Stimulated activated CD4-positive, alpha-beta T cell treated with anti-CD3 and anti-CD28 coated beads, Interleukin-1b, Interleukin-23, amount 100 ng/mL, for 24 hours (primary cell): ENCODE data around the gene ZNF70.

Experiments
- DNase-seq, 4 experiments: peaks; one replicate each; pipeline ENCODE4 v3.0.0-alpha.2; 2020; ENCODE audit warnings: low read depth in 4 of 4, low spot score in 1 of 4

ZNF70 gene

GRCh38 chr22:23750714-23751440 lies at the start of gene ZNF70:
TSS of gene ZNF70 (minus strand) at chr22:23751112. CDS start at chr22:23745140, 5,972 bp downstream.
- DNase-seq: peak; percentile 45 to 80 (median 64)

DNA sequence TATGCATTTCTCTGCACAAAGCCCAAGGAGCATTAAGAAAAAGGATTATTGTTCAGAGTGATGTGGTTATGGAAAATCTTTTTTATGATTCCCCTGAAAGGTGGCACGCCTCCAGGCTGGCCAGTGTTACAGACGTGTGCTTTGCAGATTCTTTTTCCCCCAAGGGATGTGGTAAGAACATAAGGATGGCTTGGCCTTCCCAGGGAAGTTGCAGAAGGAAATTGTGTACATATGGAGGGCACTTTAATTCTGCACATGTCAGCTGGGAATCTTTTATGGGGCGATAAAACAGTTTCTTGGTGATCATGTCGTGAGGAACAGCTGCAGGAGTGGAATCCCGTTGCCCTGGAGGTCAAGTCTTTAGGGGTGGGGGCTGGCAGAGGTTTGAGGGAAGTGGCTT lies 45.5 kb upstream of the ZNF70 start:
- DNase-seq: no peak

- no peak for DNase-seq
These were observed 42.4 kb upstream of the ZNF70 start for GRCh38 chr22:23793326-23793725.

GRCh38 chr22:23791738-23792645 lies 41.1 kb upstream of the ZNF70 start:
- no peak for DNase-seq

- no peak for DNase-seq
These were observed 40.2 kb upstream of the ZNF70 start for GRCh38 chr22:23790819-23791737.

DNA sequence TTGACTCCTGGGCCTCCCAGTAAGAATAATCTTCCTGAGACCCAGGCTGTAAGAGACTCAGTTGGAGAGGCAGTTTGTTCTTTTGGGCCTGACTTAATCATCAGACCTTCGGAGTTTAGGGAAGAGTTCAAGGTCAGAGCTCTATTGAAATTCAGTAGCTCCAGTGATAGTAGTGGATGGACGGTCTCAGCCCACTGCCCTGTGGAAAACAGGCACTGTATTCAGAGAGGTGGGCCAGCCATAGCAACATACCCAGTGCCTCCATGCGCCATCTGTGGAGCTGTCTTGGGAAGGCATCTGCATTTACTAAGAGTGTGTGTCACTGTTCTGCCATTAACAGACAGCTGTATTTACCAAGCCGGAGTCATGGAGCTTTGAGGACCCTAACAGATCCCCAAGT lies 38.7 kb upstream of the ZNF70 start:
- no peak for DNase-seq

DNA sequence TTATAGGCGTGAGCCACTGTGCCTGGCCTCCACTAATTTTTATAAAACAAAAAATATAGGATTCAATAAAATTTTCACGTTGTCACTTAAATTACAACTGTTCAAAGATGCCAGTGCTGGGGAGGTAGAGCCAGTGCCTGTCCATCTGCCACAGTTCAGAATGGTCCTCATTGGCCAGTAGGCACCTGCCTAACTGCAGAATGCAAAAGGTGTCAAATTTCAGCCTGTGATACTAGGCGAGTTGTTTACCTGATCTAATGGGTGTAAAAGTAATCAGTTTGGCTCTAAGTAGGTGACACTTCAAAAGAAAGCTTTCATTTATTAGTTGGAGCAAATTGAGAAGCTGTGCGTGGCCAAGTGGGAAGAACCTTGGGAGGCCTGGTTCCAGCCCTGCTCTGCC lies 38.2 kb upstream of the ZNF70 start:
- no peak for DNase-seq

DNA sequence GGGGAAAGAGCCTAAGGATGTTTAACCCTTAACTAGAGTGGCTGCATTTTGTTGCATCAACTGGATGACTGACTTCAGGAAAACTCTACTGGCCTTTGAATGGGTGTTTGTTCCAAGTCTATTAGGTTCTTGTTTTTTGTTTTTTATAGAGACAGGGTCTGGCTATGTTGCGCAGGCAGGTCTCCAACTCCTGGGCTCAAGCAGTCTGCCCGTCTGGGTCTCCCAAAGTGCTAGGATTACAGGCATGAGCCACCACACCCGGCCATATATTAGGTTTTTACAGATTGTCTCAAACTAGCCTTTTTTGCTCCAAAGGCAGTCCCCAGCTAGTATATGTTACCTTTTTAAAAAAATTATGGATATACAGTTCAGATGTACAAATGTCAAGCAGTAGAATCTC lies 37.0 kb upstream of the ZNF70 start:
- DNase-seq: no peak

GRCh38 chr22:23787600-23787896 lies 36.6 kb upstream of the ZNF70 start:
- DNase-seq: no peak

DNA sequence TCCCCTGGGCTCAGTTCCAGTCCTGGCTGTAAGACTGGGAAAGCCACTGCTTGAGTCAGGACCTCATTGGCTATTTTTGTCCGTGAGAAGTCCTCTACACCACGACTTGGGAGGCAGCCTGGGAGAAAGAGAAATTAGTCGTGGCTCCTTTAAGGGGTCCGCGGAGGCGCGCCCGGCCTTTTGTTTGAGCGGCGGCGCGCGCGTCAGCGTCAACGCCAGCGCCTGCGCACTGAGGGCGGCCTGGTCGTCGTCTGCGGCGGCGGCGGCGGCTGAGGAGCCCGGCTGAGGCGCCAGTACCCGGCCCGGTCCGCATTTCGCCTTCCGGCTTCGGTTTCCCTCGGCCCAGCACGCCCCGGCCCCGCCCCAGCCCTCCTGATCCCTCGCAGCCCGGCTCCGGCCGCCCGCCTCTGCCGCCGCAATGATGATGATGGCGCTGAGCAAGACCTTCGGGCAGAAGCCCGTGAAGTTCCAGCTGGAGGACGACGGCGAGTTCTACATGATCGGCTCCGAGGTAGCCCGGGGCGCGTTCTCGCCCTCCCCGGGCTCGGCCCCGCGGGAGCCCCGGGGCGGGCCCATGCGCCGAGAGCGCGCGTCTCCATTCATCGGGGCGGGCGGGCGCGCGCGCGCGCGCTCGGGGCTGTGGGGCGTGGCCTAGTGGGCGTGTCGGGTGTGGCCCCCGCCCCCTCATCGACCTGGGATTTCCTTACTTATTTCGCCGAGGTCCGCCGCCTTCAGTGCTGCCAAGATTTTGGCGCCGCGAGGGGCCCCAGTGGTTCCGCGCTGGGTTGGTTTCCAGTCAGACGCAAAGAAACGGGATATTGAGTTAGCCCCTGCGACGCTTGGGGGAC lies 36.1 kb upstream of the ZNF70 start, which contains the start of gene SMARCB1:
Gene SMARCB1 (plus strand): TSS at position 215 of the 848 bp plus-strand sequence. CDS start 204 bp downstream, at position 419.
- DNase-seq: peak; percentile 78 to 87 (median 82)

DNA sequence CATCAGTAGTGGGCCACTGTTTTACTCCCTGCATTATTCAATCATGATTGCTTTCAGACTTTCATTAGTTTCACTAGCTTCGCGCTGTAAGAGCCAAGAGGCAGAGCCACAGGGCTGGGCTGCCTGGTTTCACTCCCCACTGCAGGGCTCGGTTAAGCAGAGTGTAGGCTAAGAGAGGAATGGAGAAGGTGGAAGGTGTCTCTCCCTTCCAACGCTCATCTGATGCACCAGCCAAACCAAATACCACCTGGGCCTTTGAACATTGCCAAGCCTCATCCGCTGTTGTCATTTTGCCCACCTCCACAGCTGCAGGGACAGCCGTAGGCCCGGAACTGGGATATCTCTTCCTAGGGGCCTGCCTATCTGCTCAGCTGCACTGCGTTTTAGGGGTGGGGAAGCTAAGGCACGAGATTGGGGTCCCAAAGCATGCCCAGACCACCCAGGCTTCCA lies 35.4 kb upstream of the ZNF70 start:
- DNase-seq: no peak

DNA sequence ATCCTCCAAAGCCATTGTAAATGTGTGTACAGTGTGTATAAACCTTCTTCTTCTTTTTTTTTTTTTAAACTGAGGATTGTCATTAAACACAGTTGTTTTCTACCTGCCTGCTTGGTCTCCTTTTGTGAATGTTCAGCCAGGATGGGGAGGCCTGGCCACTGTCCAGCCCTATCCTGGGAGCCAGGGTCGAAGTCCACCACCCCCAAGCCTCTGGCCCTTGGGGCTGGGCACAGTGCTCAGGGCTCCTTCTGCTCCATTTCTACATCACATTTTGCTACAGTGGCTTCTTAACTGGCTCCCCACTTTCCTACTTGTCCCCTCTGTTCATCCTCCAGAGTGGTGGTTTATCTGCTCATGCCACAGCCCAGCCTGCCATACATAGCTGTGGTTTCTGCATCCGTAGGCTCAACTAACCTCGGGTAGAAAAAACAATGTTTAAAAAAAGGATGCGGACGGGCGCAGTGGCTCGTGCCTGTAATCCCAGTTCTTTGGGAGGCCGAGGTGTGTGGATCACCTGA lies 33.4 kb upstream of the ZNF70 start:
- DNase-seq: no peak

DNA sequence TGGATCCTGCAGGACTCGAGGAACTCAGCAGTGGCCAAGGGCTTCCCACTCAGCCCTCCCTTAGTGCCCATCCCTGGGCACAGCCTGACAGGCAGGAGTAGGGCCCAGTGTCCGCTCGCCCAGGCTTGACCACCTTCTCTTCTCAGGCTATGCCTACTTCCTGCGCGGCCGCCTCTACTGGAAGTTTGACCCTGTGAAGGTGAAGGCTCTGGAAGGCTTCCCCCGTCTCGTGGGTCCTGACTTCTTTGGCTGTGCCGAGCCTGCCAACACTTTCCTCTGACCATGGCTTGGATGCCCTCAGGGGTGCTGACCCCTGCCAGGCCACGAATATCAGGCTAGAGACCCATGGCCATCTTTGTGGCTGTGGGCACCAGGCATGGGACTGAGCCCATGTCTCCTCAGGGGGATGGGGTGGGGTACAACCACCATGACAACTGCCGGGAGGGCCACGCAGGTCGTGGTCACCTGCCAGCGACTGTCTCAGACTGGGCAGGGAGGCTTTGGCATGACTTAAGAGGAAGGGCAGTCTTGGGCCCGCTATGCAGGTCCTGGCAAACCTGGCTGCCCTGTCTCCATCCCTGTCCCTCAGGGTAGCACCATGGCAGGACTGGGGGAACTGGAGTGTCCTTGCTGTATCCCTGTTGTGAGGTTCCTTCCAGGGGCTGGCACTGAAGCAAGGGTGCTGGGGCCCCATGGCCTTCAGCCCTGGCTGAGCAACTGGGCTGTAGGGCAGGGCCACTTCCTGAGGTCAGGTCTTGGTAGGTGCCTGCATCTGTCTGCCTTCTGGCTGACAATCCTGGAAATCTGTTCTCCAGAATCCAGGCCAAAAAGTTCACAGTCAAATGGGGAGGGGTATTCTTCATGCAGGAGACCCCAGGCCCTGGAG lies 32.6 kb upstream of the ZNF70 start:
- no peak for DNase-seq

DNA sequence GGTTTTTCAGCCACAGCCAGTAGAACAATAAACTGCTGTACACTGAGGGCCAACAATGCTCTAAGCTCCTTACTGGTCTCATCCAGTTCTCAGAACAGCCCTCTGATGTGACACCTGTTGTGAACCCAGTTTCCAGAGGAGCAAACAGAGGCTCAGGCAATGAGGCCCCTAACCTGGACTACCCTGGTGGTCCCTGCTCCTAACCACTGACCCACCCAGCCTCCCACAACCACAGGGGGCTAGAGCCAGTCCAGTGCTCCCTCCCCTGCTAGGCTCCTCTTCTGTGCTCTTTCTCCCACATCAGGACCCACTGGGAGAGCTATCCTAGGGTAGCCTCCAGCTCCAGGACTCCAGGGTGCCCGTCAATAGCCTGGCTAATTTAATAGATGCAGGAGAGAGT lies 31.8 kb upstream of the ZNF70 start:
- DNase-seq: no peak

- DNase-seq: no peak
These were observed 31.3 kb upstream of the ZNF70 start for GRCh38 chr22:23782252-23782651.

DNA sequence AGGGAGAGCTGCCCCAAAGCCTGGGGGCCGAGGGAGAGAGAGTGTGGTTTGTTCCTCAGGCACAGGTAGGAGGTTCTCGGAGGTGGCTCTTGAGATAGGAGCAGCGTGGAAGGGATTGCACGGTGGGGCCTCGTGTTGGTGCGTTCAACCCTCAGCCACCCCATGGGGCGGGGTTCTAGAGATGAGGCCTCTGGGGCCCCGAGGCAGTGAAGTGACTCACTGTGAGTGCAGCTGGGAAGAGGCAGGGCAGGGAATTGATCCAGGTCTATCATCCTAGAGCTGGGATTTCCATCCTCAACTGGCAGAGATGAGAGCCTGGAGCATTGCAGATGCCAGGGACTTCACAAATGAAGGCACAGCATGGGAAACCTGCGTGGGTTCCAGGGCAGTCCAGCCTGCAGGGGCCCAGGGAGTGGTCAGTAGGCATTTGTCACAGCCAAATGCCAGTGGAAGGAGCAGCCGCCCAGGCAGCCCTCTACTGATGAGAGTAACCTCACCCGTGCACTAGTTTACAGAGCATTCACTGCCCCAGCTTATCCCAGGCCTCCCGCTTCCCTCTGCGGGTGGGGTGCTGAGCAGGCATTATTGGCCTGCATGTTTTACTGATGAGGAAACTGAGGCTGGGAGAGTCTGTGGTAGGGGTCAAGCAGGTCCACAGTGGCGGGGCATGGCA lies 30.7 kb upstream of the ZNF70 start:
- DNase-seq: no peak

DNA sequence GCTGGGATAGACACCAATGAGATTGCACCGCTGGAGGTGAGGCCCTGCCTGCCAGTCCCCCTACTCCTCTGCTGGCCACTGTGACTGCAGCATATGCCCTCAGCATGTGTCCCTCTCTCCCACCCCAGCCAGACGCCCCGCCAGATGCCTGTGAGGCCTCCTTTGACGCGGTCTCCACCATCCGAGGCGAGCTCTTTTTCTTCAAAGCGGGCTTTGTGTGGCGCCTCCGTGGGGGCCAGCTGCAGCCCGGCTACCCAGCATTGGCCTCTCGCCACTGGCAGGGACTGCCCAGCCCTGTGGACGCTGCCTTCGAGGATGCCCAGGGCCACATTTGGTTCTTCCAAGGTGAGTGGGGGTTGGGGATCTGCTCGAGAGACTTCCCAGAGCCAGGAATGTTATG lies 30.2 kb upstream of the ZNF70 start:
- DNase-seq: no peak

DNA sequence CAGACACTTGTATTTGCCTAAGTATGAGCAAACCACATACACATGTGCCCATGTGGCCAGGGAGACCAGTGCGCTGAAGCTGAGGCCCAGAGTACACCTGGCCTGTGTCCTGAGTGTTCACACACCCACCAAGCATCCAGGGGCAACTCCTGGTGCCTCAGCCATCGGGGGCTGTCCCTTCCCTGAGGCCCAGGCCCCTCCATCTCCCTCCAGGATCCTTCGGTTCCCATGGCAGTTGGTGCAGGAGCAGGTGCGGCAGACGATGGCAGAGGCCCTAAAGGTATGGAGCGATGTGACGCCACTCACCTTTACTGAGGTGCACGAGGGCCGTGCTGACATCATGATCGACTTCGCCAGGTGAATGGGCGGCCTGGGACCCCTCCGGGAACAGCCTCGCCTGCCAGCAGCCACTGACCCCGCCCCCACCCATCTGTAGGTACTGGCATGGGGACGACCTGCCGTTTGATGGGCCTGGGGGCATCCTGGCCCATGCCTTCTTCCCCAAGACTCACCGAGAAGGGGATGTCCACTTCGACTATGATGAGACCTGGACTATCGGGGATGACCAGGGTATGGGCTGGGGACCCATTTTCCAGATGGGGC lies 29.3 kb upstream of the ZNF70 start:
- DNase-seq: no peak
